GM19395 (cell line): ENCODE data around the gene MRPL36.
"Not testable (repeated sequence)": the region's sequence is repeated elsewhere in the genome, so short reads cannot be mapped to it uniquely, and the experiment has no call there.

Experiments used
- ATAC-seq: cut with Tn5 transposase; IDR thresholded peaks from one replicate; pipeline ENCODE4 v1.9.1; 2021; ENCODE audit warnings: mild to moderate bottlenecking, moderate library complexity; ENCODE audit not compliant: unreplicated experiment

The MRPL36 gene

GRCh38 chr5:1815881-1816292 lies 16.2 kb upstream of the MRPL36 start:
- ATAC-seq, result no peak

GRCh38 chr5:1815071-1815786 lies 15.6 kb upstream of the MRPL36 start:
- ATAC-seq, result no peak

- no peak for ATAC-seq
Observed at GRCh38 chr5:1814183-1815020, 14.8 kb upstream of the MRPL36 start.

GRCh38 chr5:1810581-1811101 lies 11.0 kb upstream of the MRPL36 start:
- no peak for ATAC-seq

GRCh38 chr5:1809416-1810035 lies 9.9 kb upstream of the MRPL36 start:
- ATAC-seq, result no peak

- ATAC-seq, result no peak
Observed at GRCh38 chr5:1808439-1808838, 8.8 kb upstream of the MRPL36 start.

- ATAC-seq, result no peak
Observed at GRCh38 chr5:1807451-1808185, 8.0 kb upstream of the MRPL36 start.

GRCh38 chr5:1806974-1807373 lies 7.3 kb upstream of the MRPL36 start:
- ATAC-seq, result no peak

- no peak for ATAC-seq
Observed at GRCh38 chr5:1806199-1806598, 6.6 kb upstream of the MRPL36 start.

- no peak for ATAC-seq
Observed at GRCh38 chr5:1805736-1806135, 6.1 kb upstream of the MRPL36 start.

- ATAC-seq, result no peak
Observed at GRCh38 chr5:1805326-1805725, 5.7 kb upstream of the MRPL36 start.

GRCh38 chr5:1804001-1804690 lies 4.5 kb upstream of the MRPL36 start:
- no peak for ATAC-seq

GRCh38 chr5:1803192-1803591 lies 3.6 kb upstream of the MRPL36 start:
- no peak for ATAC-seq

GRCh38 chr5:1801967-1802295 lies 2.3 kb upstream of the MRPL36 start:
- ATAC-seq, result no peak

- ATAC-seq, result peak; percentile 72
Observed at GRCh38 chr5:1801222-1801966, 1.8 kb upstream of the MRPL36 start, which contains the start of gene NDUFS6. TSS of gene NDUFS6 (plus strand) at chr5:1801407. CDS start at chr5:1801418, 11 bp downstream.

- peak; percentile 55 for ATAC-seq
Observed at GRCh38 chr5:1800472-1801221, 1.0 kb upstream of the MRPL36 start.

GRCh38 chr5:1799110-1799601 lies 481 bp downstream of the MRPL36 start:
- ATAC-seq, result peak; percentile 28

GRCh38 chr5:1798589-1798988 lies 1.0 kb downstream of the MRPL36 start:
- ATAC-seq, result not testable (repeated sequence)

GRCh38 chr5:1797855-1798254 lies 1.8 kb downstream of the MRPL36 start:
- ATAC-seq, result no peak
